IPS-11a (cell line): ENCODE results near the gene PCDHGA9.
"Not testable (repeated sequence)": the region's sequence is repeated elsewhere in the genome, so short reads cannot be mapped to it uniquely, and the experiment has no call there.

ENCODE experiments used
- H3K4me3 ChIP-seq: one replicate; pipeline ENCODE4 v1.5.1; 2013; ENCODE audit warnings: low read depth, low read length, control low read depth

The PCDHGA9 gene

GRCh38 chr5:141383345-141383744, 19.2 kb upstream of the PCDHGA9 start:
- H3K4me3 ChIP-seq, result no peak overlapping the region

- H3K4me3 ChIP-seq, result no peak overlapping the region
These were observed 17.9 kb upstream of the PCDHGA9 start for GRCh38 chr5:141384471-141385267.

DNA sequence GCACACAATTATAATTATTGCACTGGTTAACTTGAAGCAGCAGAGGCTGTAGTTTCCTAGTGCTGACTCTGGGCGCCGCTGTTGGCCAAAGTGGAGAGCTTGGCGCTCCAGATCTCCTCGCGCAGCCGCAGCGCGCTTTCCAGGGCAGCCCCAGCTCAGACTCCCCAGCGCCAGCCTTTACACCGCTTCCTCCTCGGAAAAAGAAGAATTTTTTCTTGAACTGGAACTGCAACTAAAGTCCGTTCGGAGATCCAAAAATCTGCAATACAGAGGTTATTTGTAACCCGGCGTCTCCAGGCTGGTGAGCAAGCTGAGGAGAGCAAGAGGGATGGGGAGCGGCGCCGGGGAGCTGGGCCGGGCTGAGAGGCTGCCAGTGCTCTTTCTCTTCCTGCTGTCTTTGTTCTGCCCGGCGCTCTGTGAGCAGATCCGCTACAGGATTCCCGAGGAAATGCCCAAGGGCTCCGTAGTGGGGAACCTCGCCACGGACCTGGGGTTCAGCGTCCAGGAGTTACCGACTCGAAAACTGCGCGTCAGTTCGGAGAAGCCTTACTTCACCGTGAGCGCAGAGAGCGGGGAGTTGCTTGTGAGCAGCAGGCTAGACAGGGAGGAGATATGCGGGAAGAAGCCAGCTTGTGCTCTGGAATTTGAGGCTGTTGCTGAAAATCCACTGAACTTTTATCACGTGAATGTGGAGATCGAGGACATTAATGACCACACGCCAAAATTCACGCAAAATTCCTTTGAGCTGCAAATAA, 14.8 kb upstream of the PCDHGA9 start, which contains the start of gene PCDHGB4:
TSS of gene PCDHGB4 (plus strand) at position 142 of the 755 bp plus-strand sequence. CDS start at position 329, 187 bp downstream.
- H3K4me3 ChIP-seq, result peak within 1 kb of the TSS; percentile 25

- no peak overlapping the region for H3K4me3 ChIP-seq
These were observed 13.9 kb upstream of the PCDHGA9 start for GRCh38 chr5:141388661-141389060.

DNA sequence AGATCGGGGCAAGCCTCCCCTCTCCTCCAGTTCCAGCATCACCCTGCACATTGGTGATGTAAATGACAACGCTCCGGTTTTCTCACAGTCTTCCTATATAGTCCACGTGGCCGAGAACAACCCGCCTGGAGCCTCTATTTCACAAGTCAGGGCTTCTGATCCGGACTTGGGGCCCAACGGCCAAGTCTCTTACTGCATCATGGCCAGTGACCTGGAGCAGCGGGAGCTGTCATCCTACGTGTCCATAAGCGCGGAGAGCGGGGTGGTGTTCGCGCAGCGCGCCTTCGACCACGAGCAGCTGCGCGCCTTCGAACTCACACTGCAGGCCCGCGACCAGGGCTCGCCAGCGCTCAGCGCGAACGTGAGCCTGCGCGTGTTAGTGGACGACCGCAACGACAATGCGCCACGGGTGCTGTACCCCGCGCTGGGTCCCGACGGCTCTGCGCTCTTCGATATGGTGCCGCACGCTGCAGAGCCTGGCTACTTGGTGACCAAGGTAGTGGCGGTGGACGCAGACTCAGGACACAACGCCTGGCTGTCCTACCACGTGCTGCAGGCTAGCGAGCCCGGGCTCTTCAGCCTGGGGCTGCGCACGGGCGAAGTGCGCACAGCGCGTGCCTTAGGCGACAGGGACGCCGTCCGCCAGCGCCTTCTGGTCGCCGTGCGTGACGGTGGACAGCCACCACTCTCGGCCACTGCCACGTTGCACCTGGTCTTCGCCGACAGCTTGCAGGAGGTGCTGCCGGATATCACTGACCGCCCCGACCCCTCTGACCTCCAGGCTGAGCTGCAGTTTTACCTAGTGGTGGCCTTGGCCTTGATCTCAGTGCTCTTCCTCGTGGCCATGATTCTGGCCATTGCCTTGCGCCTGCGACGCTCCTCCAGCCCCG, 13.2 kb upstream of the PCDHGA9 start:
- no peak overlapping the region for H3K4me3 ChIP-seq

DNA sequence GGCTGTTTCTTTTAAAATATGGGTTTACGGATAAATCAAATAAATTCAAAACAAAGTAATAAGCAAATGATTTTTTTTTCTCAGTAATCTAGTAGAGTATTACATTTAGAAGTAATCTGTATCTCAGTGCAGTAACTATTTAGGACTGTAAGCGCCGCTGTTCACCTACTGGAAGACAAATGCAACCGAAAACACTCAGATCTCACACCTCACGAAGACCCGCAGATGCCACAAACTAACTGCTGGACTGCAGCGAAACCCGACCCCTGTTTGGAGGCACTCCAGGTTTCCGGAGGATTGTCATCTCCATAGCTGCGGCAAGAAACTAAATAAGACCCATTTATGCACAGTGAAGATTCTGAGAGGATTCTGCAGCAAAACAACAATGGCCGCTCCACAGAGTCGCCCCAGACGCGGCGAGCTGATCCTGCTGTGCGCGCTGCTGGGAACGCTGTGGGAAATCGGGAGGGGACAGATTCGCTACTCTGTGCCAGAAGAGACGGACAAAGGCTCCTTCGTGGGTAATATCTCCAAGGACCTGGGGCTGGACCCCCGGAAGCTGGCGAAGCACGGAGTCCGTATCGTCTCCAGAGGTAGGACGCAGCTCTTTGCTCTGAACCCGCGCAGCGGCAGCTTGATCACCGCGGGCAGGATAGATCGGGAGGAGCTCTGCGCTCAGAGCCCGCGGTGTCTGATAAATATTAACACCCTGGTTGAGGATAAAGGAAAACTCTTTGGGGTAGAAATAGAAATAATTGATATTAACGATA, 10.0 kb upstream of the PCDHGA9 start, which contains the start of gene PCDHGA8:
TSS of gene PCDHGA8 (plus strand) at position 205 of the 770 bp plus-strand sequence. CDS start at position 386, 181 bp downstream.
- no peak within 1 kb of the TSS for H3K4me3 ChIP-seq

DNA sequence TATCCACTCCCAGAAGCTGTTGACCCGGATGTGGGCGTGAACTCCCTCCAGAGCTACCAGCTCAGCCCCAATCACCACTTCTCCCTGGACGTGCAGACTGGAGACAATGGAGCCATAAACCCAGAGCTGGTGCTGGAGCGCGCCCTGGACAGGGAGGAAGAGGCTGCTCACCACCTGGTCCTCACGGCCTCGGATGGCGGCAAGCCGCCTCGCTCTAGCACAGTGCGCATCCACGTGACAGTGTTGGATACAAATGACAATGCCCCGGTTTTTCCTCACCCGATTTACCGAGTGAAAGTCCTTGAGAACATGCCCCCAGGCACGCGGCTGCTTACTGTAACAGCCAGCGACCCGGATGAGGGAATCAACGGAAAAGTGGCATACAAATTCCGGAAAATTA, 9.3 kb upstream of the PCDHGA9 start:
- no peak overlapping the region for H3K4me3 ChIP-seq

DNA sequence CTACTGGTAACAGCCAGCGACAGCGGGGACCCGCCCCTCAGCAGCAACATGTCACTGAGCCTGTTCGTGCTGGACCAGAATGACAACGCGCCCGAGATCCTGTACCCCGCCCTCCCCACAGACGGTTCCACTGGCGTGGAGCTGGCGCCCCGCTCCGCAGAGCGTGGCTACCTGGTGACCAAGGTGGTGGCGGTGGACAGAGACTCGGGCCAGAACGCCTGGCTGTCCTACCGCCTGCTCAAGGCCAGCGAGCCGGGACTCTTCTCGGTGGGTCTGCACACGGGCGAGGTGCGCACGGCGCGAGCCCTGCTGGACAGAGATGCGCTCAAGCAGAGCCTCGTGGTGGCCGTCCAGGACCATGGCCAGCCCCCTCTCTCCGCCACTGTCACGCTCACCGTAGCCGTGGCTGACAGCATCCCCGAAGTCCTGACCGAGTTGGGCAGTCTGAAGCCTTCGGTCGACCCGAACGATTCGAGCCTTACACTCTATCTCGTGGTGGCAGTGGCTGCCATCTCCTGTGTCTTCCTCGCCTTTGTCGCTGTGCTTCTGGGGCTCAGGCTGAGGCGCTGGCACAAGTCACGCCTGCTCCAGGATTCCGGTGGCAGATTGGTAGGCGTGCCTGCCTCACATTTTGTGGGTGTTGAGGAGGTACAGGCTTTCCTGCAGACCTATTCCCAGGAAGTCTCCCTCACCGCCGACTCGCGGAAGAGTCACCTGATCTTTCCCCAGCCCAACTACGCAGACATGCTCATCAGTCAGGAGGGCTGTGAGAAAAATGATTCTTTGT, 8.0 kb upstream of the PCDHGA9 start:
- not testable (repeated sequence) for H3K4me3 ChIP-seq

GRCh38 chr5:141397756-141398551, 4.6 kb upstream of the PCDHGA9 start, which contains the start of gene PCDHGB5:
TSS of gene PCDHGB5 (plus strand) at chr5:141397947. CDS start at chr5:141398128, 181 bp downstream.
- H3K4me3 ChIP-seq, result not testable (repeated sequence)

- H3K4me3 ChIP-seq, result no peak overlapping the region
These were observed 4.0 kb upstream of the PCDHGA9 start for GRCh38 chr5:141398608-141399007.

DNA sequence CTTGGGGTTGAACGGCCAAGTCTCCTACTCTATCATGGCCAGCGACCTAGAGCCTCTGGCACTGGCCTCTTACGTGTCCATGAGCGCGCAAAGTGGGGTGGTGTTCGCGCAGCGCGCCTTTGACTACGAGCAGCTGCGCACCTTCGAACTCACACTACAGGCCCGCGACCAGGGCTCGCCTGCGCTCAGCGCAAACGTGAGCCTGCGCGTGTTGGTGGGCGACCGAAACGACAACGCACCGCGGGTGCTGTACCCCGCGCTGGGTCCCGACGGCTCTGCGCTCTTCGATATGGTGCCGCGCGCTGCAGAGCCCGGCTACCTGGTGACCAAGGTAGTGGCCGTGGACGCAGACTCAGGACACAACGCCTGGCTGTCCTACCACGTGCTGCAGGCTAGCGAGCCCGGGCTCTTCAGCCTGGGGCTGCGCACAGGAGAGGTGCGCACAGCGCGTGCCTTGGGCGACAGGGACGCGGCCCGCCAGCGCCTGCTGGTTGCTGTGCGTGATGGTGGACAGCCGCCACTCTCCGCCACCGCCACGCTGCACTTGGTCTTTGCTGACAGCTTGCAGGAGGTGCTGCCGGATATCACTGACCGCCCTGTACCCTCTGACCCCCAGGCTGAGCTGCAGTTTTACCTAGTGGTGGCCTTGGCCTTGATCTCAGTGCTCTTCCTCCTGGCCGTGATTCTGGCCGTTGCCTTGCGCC, 2.9 kb upstream of the PCDHGA9 start:
- no peak overlapping the region for H3K4me3 ChIP-seq

DNA sequence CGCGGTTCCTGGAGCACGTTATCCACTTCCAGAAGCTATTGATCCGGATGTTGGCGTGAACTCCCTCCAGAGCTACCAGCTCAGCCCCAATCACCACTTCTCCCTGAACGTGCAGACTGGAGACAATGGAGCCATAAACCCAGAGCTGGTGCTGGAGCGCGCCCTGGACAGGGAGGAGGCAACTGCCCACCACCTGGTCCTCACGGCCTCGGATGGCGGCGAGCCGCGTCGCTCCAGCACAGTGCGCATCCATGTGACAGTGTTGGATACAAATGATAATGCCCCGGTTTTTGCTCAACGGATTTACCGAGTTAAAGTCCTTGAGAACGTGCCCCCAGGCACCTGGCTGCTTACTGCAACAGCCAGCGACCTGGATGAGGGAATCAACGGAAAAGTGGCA, 809 bp downstream of the PCDHGA9 start:
- no peak overlapping the region for H3K4me3 ChIP-seq

DNA sequence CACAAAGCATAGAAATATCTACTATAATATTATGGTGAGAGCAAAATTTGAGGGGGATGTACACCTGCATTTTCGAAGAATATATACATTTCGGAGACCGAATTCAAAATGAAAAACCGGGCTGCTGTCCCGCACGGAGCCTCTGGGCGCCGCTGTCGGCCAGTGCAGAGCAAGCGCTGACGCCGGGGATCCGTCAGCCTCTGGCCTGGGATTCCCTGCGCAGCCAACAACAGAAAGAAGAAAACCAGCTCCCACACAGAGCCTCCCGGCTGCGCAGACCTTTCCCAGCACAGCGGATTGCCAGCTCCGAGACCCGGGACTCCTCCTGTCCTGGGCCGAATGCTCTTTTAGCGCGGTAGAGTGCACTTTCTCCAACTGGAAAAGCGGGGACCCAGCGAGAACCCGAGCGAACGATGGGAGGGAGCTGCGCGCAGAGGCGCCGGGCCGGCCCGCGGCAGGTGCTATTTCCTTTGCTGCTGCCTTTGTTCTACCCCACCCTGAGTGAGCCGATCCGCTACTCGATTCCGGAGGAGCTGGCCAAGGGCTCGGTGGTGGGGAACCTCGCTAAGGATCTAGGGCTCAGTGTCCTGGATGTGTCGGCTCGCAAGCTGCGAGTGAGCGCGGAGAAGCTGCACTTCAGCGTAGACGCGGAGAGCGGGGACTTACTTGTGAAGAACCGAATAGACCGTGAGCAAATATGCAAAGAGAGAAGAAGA, 5.4 kb downstream of the PCDHGA9 start, which contains the start of gene PCDHGB6:
TSS of gene PCDHGB6 (plus strand) at position 232 of the 716 bp plus-strand sequence. CDS start at position 414, 182 bp downstream.
- H3K4me3 ChIP-seq, result peak within 1 kb of the TSS; percentile 53

- no peak overlapping the region for H3K4me3 ChIP-seq
These were observed 7.2 kb downstream of the PCDHGA9 start for GRCh38 chr5:141409598-141410306.

DNA sequence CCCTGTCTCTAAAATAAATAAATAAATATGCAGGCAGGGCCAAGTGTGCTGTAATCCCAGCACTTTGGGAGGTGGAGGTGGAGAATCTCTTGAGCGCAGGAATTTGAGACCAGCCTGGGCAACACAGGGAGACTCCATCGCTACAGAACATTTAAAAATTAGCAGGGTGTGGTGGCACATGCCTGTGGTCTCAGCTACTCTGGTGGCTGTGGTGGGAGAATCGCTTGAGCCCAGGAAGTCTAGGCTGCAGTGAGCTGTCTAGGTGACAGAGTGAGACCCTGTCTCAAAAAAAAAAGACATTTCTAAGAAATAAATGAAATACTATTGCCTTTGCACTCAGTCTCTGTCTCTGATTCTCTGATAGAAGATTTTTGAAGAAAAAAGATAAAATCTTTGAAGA, 9.0 kb downstream of the PCDHGA9 start:
- no peak overlapping the region for H3K4me3 ChIP-seq

GRCh38 chr5:141412854-141413539, 10.4 kb downstream of the PCDHGA9 start, which contains the start of gene PCDHGA10:
TSS of gene PCDHGA10 (plus strand) at chr5:141412987. CDS start at chr5:141413176, 189 bp downstream.
- H3K4me3 ChIP-seq, result peak within 1 kb of the TSS; percentile 40
